H9 (cell line): ENCODE measurements around the gene SRSF4. TPM values are rescaled to one million over a fixed set of nuclear protein-coding genes. Genes with fewer than 3 reads are reported as not detected.

Source experiments
- DNase-seq: peaks from one replicate; pipeline ENCODE4 v3.0.0-alpha.2; 2017
- H2AFZ ChIP-seq: one replicate; pipeline ENCODE4 v1.6.1; 2013; ENCODE audit warnings: mild to moderate bottlenecking, low read length, control low read depth, moderate library complexity
- H2AK5ac ChIP-seq: 2 replicates; pipeline ENCODE4 v1.6.1; 2013; ENCODE audit warnings: low read length, control low read depth, mixed read lengths; ENCODE audit not compliant: insufficient read length
- H2BK120ac ChIP-seq: one replicate; pipeline ENCODE4 v1.6.1; 2013; ENCODE audit warnings: low read depth, mild to moderate bottlenecking, low read length, control low read depth, inconsistent platforms; ENCODE audit not compliant: poor library complexity, severe bottlenecking
- H2BK12ac ChIP-seq: 2 replicates; pipeline ENCODE4 v1.6.1; 2013; ENCODE audit warnings: low read length, control low read depth, mixed read lengths, low read depth; ENCODE audit not compliant: insufficient read length
- H2BK15ac ChIP-seq: 2 replicates; pipeline ENCODE4 v1.6.1; 2013; ENCODE audit warnings: low read depth, low read length, control low read depth
- H2BK20ac ChIP-seq: one replicate; pipeline ENCODE4 v1.6.1; 2013; ENCODE audit warnings: low read depth, mild to moderate bottlenecking, low read length, control low read depth, inconsistent platforms; ENCODE audit not compliant: poor library complexity, severe bottlenecking
- H2BK5ac ChIP-seq: 2 replicates; pipeline ENCODE4 v1.6.1; 2013; ENCODE audit warnings: low read length, control low read depth, mixed read lengths; ENCODE audit not compliant: insufficient read length
- H3K14ac ChIP-seq: 2 replicates; pipeline ENCODE4 v1.6.1; 2013; ENCODE audit warnings: low read length, control low read depth; ENCODE audit not compliant: insufficient read depth
- H3K18ac ChIP-seq: 2 replicates; pipeline ENCODE4 v1.6.1; 2013; ENCODE audit warnings: low read depth, mild to moderate bottlenecking, mixed read lengths, low read length, control low read depth; ENCODE audit not compliant: insufficient read length
- H3K23ac ChIP-seq: 2 replicates; pipeline ENCODE4 v1.6.1; 2013; ENCODE audit warnings: low read length, control low read depth, mixed read lengths, low read depth; ENCODE audit not compliant: insufficient read length
- H3K23me2 ChIP-seq: 2 replicates; pipeline ENCODE4 v1.6.1; 2013; ENCODE audit warnings: low read depth, mild to moderate bottlenecking, mixed read lengths, low read length, control low read depth; ENCODE audit not compliant: insufficient read length, poor library complexity, severe bottlenecking
- H3K27ac ChIP-seq: 2 replicates; pipeline ENCODE4 v1.5.1; 2013; ENCODE audit warnings: low read length, control low read depth, mixed read lengths, low read depth; ENCODE audit not compliant: insufficient read length
- H3K27me3 ChIP-seq: 2 replicates; pipeline ENCODE4 v1.6.1; 2013; ENCODE audit warnings: low read length, control low read depth, inconsistent platforms; ENCODE audit not compliant: insufficient read depth
- H3K4ac ChIP-seq: 2 replicates; pipeline ENCODE4 v1.6.1; 2013; ENCODE audit warnings: low read depth, mild to moderate bottlenecking, control low read depth, inconsistent platforms, low read length, moderate library complexity
- H3K4me1 ChIP-seq: 2 replicates; pipeline ENCODE4 v1.6.1; 2013; ENCODE audit warnings: low read length, control low read depth, inconsistent platforms; ENCODE audit not compliant: insufficient read depth
- H3K4me2 ChIP-seq: 2 replicates; pipeline ENCODE4 v1.6.1; 2013; ENCODE audit warnings: low read length, control low read depth, mixed read lengths; ENCODE audit not compliant: insufficient read length, insufficient read depth
- H3K56ac ChIP-seq: 2 replicates; pipeline ENCODE4 v1.6.1; 2013; ENCODE audit warnings: low read depth, mild to moderate bottlenecking, mixed read lengths, low read length, control low read depth; ENCODE audit not compliant: insufficient read length
- H3K79me1 ChIP-seq: 2 replicates; pipeline ENCODE4 v1.6.1; 2013; ENCODE audit warnings: low read depth, mild to moderate bottlenecking, moderate library complexity, low read length, control low read depth, inconsistent platforms; ENCODE audit not compliant: insufficient read depth, poor library complexity, severe bottlenecking
- H3K79me2 ChIP-seq: 2 replicates; pipeline ENCODE4 v1.6.1; 2013; ENCODE audit warnings: low read length, control low read depth, inconsistent platforms; ENCODE audit not compliant: insufficient read depth
- H3K9ac ChIP-seq: 2 replicates; pipeline ENCODE4 v1.6.1; 2013; ENCODE audit warnings: low read length, control low read depth, mixed read lengths; ENCODE audit not compliant: insufficient read length; ENCODE audit errors: extremely low read depth
- H3K9me3 ChIP-seq: one replicate; pipeline ENCODE4 v1.6.1; 2013; ENCODE audit warnings: low read depth, low read length, inconsistent platforms; ENCODE audit not compliant: control insufficient read depth
- H3T11ph ChIP-seq: one replicate; pipeline ENCODE4 v1.6.1; 2013; ENCODE audit warnings: mild to moderate bottlenecking, low read length, control low read depth, inconsistent platforms
- H4K20me1 ChIP-seq: one replicate; pipeline ENCODE4 v1.6.1; 2013; ENCODE audit not compliant: control insufficient read depth, insufficient read length, insufficient read depth
- H4K5ac ChIP-seq: 2 replicates; pipeline ENCODE4 v1.6.1; 2013; ENCODE audit warnings: low read depth, mild to moderate bottlenecking, mixed read lengths, low read length, control low read depth; ENCODE audit not compliant: insufficient read length
- H4K8ac ChIP-seq: replicated peaks from 2 replicates; pipeline ENCODE4 v1.6.1; 2013; ENCODE audit warnings: low read length, control low read depth, mixed read lengths, low read depth; ENCODE audit not compliant: insufficient read length
- H4K91ac ChIP-seq: 2 replicates; pipeline ENCODE4 v1.6.1; 2013; ENCODE audit warnings: low read depth, mild to moderate bottlenecking, moderate library complexity, mixed read lengths, low read length, control low read depth; ENCODE audit not compliant: insufficient read length
- H3K27ac Mint-ChIP-seq, 3 experiments: 2 replicates in 2 of 3; 3 replicates in 1 of 3; pipeline ENCODE4 v1.8.0; 2020 to 2021; ENCODE audit warnings: mixed read lengths in 3 of 3, mild to moderate bottlenecking in 1 of 3, moderate library complexity in 1 of 3
- H3K27me3 Mint-ChIP-seq: 2 replicates; pipeline ENCODE4 v1.8.0; 2021; ENCODE audit warnings: low read depth, mild to moderate bottlenecking, moderate library complexity, mixed read lengths
- H3K36me3 Mint-ChIP-seq, 3 experiments: 2 replicates in 2 of 3; 3 replicates in 1 of 3; pipeline ENCODE4 v1.8.0; 2020 to 2021; ENCODE audit warnings: low read depth in 3 of 3, mixed read lengths in 3 of 3; ENCODE audit not compliant: insufficient read depth in 1 of 3
- H3K4me1 Mint-ChIP-seq, 2 experiments: 2 replicates each; pipeline ENCODE4 v1.8.0; 2020; ENCODE audit warnings: mixed read lengths in 2 of 2
- H3K4me3 Mint-ChIP-seq, 2 experiments: 2 replicates in 1 of 2; 3 replicates in 1 of 2; pipeline ENCODE4 v1.8.0; 2020 to 2021; ENCODE audit warnings: mild to moderate bottlenecking in 2 of 2, mixed read lengths in 2 of 2, moderate library complexity in 1 of 2
- H3K9me3 Mint-ChIP-seq, 2 experiments: 2 replicates in 1 of 2; 3 replicates in 1 of 2; pipeline ENCODE4 v1.8.0; 2020; ENCODE audit warnings: mild to moderate bottlenecking in 2 of 2, mixed read lengths in 2 of 2, moderate library complexity in 1 of 2
- WGBS: extraction: QIAGEN DNeasy Blood & Tissue Kit; methylation state at CpG from one replicate; pipeline ENCODE4 v1.1.7; 2013; ENCODE audit warnings: missing lambda C conversion rate, low lambda C conversion rate, mixed read lengths; ENCODE audit not compliant: insufficient read length; ENCODE audit errors: extremely low coverage; 5-methylcytosine and 5-hydroxymethylcytosine counted together
- total RNA-seq: library from RNA; stranded (reverse); gene quantifications from 2 replicates; pipeline ENCODE4 v1.2.1, GENCODE V29; 2021
- TF ChIP-seq, protein P1 (sequence below): fragments of 200-600 bp; sonication (generic); conservative IDR thresholded peaks from 3 replicates; pipeline ENCODE4 v1.8.0; 2021; ENCODE audit warnings: antibody characterized with exemption, mild to moderate bottlenecking

SRSF4 gene
- total RNA-seq, 1 experiment from 2014 or later, result 90.6 TPM

DNA sequence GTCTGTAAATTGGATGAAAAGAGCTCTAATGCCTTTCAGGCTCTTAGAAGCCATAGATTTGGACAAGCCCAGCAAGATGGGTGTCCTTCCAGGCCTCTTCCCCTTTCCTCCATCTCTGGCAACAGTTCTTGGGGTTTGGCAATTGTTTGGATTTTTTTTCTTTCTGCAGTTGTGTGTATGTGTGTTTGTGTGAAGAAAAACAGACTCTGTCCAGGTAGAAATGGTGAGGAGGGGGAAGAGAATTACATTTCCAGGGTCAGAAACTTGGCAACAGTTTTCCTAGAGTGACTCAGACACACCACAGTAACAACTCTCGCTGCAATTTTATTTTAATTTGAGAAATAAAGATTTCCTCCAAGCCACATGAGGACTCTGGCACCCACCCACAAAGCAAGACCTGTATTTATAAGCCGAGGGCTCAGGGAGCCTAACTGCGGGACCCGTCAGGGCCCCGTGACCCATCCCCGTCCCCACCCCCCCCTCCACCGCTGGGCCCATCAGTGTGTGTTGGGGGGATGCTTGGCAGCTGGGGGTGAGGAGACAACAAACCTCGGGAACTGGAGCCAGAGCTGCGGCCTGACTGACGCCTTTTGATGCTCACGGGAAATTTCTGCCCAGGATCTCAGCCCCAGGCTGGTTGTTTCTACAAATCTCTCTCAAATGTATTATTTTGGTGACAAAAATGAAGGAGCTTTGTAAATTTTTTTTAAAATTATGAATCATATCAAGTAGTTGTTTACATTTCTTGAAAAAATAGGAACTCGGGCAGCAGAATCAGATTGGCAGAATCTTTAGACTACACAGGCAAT, 62.4 kb downstream of the SRSF4 start:
- Histone ChIP-seq H3K79me2 (no peaks in the 10 kb centered on the region), H4K91ac (no peak overlapping the region), H4K20me1 (no peaks in the 10 kb centered on the region), H3K14ac (no peak overlapping the region), H4K5ac (no peak overlapping the region), H2AFZ (no peak overlapping the region), H4K8ac (no peak overlapping the region), H3K9ac (no peak overlapping the region), H3K4me1 (no peaks in the 10 kb centered on the region), H2AK5ac (no peak overlapping the region), H3K27me3 (no peaks in the 10 kb centered on the region; the same call in 1 of the 2 replicates), H3K23me2 (peaks cover 12% of the 10 kb centered on the region), H3K18ac (no peak overlapping the region), H2BK120ac (no peak overlapping the region), H2BK5ac (no peak overlapping the region), H2BK12ac (no peak overlapping the region), H2BK20ac (no peak overlapping the region), H3K4ac (no peak overlapping the region), H3K23ac (no peak overlapping the region), H3K27ac (no peak overlapping the region), H3K79me1 (no peaks in the 10 kb centered on the region), H3K56ac (no peak overlapping the region), H3T11ph (no peak overlapping the region), H2BK15ac (no peak overlapping the region), H3K9me3 (no peaks in the 10 kb centered on the region), H3K4me2 (no peak overlapping the region)
- H3K27ac Mint-ChIP-seq, result no peak overlapping the region
- peaks cover 7 to 36% (median 24%) of the 10 kb centered on the region in 3 experiments for H3K36me3 Mint-ChIP-seq
- WGBS, result no CpG with 5 or more reads among the region's 12 CpGs
- DNase-seq, result no peak
- no peaks in the 10 kb centered on the region; a peak in 1 of 4 replicates for H3K4me1 Mint-ChIP-seq
- H3K4me3 Mint-ChIP-seq, result no peak overlapping the region; a peak in 1 of 5 replicates
- peaks cover 18% of the 10 kb centered on the region for H3K27me3 Mint-ChIP-seq
- TF ChIP-seq, protein P1, sequence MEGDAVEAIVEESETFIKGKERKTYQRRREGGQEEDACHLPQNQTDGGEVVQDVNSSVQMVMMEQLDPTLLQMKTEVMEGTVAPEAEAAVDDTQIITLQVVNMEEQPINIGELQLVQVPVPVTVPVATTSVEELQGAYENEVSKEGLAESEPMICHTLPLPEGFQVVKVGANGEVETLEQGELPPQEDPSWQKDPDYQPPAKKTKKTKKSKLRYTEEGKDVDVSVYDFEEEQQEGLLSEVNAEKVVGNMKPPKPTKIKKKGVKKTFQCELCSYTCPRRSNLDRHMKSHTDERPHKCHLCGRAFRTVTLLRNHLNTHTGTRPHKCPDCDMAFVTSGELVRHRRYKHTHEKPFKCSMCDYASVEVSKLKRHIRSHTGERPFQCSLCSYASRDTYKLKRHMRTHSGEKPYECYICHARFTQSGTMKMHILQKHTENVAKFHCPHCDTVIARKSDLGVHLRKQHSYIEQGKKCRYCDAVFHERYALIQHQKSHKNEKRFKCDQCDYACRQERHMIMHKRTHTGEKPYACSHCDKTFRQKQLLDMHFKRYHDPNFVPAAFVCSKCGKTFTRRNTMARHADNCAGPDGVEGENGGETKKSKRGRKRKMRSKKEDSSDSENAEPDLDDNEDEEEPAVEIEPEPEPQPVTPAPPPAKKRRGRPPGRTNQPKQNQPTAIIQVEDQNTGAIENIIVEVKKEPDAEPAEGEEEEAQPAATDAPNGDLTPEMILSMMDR, result no peak
- no peaks in the 10 kb centered on the region for H3K9me3 Mint-ChIP-seq
